ENCODE data around the gene TTC28.
A peak's percentile ranks its signal among the peaks of the same experiment; 100 is the strongest.
"Not testable (repeated sequence)": the region's sequence is repeated elsewhere in the genome, so short reads cannot be mapped to it uniquely, and the experiment has no call there.

The TTC28 gene

DNA sequence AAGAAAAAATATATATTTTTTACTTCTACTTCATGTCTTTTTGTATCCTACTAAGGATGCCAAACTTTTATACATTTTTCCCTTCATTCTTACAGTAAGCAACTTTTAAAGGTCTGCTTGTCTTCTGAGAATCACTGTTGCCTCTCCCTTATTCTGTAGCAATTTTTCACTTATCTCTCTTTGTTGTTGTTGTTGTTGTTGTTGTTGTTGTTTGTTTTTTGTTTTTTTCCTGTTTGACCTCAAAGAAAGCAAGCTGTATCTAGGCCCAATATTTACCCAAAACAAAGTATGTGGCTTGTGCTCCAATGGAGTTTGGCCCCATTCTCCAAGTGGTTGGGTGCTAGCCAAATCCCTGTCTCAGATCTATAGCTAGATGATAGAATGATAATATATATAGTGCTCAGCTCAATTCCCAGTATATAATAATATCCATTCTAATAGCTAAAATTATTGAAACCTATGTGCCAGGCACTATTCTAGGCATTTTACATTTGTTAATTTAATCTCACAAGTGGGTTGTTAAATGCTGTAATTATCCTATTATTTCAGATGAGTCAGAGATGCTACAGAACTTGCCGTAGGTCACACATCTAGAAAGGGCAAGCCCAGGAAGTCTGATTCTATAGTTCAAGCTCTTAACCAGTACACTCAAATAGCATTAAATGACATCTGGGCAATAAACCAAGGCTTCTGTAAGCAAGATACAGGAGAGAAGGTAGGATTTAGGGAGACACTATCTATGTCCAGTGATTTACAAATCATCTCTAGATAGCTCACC, 555.5 kb downstream of the TTC28 start:
- DNase-seq = no peak

DNA sequence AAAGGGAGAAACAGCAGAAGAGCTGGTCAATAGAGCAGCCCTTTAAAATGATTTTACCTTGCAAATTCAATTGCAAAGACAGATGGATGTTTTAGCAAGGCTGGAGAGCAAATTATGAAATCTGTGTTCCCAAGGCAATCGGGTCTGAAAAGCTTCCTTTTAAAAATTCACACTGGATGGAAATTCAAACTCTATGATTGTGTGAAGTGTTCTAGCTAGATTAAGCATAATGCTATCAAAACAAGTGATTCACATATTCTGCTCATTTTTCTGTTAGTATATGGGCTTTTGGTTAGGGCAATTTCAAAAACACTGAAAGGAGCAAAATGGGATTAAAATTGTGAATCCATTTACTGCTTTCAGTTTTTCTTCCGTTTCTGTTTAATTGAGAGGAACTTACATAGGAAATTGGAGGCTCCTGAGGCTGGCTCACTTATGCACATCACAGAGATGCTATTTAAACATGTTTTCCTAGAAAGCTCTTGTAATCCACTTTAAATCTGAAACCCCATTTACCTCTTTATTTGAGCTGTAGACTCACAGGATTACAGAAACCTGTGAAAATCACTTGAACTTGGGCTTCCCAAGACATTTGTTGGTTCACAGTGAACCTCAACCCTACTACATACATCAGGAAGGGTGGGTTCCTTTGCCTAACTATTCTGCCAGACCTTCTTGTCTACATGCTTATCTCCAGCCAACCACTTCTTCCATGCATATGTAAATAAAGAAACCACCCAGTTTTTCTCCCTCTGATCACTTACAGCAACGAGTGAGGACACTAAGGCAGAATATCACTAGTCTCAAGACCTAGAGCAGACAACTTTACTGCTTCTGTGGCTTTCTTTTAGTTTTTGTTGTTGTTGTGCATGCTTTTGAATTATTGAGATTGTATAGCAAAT, 558.7 kb downstream of the TTC28 start:
- no peak for DNase-seq

DNA sequence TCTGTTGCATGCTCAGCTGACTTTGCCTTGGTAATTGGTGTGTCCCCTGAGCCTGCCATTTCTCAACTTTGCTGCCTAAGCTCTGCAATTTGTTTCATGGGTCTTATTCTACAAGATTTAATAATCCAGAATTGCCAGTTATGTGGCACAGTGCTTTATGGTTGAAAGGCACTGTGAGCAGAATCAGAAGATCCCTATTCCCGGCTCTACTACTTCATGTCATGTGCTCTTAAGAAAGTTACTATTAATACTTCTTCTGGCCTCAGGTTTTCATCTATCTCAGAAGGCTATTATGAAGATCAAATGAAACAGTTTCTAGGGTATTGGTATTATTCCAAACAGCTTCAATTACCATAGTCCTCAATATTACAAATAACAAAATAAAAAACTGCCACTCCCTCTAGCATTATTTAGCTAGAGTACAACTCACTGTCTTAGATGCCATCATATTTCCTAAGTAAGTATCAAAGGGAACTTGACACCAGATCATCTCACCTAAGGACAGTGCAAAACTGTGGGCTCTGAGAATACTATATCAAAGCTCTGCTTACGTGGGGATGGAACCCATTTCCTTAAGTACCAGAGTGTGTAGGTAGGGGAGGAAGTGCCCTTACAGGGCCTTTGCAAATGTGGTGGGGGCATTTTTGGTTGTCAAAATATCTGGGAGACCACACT, 560.5 kb downstream of the TTC28 start:
- no peak for DNase-seq

DNA sequence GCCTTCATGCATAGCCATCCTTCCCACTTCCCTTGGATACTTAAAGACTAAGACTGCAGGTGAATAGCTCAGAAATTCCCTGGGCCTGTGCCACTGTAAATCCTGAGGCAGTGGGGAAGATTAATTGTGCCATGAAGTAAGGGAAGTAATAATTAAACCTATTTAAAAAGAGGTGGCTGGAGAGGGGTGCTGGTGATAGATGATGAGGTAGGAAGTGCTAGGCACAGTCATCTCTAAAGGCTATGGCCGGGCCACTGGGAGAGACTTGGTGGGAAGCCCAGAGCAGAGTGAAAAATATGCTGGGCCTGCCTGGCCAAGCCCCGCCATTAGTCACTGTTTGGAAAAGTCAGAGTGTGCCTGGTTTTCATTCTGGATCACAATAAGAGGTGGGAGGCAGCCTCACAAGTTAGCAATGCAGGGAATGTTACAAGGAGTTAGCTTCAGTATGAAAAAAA, 563.4 kb downstream of the TTC28 start:
- peak; percentile 50 for DNase-seq

DNA sequence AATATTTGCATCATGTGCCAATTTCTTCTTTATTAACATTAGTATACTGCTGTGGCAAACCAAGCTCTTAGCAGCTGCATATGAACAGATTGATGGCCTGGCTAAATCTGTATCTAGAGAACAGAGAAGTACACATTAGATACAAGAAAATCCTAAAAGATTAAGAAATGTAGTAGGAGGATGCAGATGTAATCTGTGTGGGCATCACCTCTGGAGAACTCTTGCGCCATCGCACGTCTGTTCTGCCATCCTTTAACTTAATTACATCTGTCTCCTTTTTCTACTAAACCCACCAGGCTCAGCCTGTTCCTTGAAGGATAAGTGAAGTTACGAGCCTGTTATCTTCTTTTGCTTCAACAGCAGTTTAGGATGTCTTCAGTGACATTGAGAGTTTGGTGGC, 564.2 kb downstream of the TTC28 start:
- no peak for DNase-seq

DNA sequence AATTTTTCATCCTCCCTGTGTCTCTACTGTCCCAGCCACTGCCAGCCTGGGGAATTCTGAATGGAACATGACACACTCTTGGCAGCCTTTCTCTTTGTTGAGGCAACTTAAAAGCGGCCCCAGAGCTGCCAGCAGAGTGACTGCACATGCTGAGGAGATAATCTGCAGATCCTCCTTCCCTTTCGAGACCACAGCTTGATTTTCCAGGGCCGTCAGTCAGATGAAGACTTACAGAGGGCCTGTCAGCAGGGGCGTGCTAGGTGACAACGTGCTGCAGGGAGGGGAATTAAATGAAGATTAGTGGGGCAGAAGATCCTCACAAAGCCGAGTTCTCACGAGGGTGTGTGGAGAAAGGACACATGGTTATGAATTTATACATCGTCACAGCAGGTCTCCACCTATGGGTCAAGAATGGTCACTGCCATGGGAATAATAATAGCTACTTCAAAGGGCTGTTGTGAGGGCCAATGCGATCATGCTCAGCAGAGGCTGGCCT, 567.0 kb downstream of the TTC28 start:
- DNase-seq = no peak

DNA sequence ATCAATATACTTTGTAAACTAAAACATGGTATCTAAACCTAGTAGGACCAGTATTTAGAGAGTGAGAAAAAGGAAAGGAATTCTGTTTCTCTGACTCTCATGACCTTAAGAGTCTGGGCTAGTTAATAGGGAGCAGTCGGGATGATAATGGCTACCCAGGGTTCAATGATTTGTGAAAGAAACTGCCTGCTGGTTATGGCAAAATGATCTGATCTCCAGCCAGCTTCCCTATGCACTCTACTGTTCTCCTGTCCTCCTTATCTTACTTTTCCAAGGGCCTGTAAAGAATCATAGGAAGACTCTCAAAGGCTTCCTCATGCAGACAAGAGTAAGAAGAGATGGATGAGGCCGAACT, 567.5 kb downstream of the TTC28 start:
- DNase-seq = no peak

DNA sequence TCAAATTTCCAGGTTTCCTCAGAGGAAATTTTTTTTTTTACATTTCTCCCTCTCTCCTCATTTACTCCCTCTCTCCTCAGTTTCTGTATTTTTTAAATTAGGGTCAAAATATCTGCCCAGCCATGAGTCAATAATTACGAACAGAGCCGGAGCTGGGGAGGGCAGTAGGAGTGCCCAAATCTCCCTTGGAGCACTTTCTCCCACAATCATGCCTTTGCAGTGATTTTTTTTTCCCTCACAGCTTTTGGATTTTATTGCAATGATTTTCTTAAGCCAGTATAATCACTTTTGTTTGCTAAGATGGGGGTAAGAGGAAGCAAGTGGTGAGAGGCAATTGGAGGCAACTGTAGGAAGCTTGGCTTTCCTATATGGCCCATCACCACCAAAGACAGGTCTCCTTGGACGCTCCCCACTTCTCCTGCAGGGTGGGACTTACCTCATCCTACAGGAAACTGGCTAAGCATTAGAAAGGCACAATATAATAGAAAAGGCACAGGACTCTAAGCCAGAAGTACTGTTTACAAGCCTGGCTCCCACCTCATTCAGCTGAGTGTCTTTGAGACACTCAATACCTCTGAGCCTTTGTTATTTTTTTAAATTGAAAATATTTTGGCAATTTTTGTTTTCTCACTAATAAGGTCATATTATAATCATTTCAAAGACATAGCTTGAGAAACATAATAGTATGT, 568.0 kb downstream of the TTC28 start:
- DNase-seq = no peak

DNA sequence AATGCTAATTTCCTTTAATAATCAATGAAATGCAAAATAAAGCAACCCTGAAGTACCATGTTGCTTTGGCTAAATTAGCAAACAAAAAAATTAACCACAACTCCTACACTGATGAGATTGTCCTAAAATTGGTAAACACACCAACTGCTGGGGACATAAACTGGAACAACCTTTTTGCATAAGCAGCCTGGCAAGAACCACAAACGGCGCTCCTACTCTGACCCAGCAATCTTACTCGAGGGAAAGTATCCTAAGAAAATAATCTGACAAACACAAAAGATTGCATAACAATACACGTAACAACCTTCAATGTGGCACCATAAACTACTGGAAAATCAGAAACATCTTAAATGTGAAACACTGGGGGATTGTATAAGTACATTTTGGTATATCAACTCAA, 570.8 kb downstream of the TTC28 start:
- DNase-seq = no peak

DNA sequence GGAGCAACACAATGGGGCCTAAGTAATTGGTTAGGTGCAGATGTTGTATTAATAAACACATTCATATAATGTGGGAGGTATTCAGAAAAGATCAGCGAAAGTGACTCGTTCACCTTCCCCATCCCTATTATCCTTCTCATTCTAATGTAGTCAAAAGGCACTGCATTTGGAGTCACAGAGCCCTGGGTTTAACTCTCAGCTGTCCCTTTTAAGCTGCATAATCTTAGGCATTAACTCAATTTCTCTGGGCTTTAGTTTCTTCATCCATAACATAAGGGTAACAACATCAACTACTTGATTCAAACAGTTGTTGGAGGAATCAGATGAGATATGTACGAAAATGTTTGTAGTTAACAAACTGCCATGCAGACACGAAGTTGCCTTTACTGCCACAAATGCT, 573.0 kb downstream of the TTC28 start:
- no peak for DNase-seq

DNA sequence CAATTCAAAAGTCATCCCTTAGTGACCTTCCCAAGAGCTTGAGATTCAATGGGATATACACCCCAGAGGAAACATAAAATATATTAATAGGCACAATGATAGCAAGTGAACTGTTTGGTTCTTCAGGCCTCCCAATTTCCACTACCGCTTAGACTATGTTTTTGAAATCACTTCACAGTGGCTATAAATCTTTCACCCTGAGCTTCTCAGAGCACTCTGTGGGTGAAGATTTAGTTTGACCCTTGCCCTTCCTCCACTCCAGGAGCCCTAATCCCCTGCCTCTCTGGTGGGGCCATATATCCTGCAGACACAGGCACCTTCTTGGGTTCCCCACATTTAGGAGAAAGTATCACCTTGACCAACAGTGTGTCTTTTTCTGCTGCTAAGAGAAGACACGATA, 573.7 kb downstream of the TTC28 start:
- no peak for DNase-seq

DNA sequence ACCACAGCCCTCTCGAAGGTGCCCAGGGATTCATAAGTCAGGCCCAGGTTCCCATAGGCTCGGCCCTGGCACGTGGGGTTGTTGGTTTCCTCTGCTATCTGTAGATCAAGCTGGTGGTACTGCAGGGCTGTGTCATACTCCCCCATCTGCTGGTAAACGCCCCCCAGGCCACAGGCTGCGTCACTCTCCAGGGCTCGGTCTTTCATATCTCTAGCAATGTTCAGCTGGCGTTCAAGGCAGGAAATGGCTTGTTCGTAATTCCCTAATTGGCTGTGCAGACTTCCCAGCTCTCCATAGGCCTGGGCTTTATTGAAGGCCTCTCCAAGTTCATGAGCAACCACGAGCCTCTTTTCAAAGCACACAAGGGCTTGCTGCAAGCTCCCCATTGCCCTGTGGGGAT, 574.2 kb downstream of the TTC28 start:
- no peak for DNase-seq

DNA sequence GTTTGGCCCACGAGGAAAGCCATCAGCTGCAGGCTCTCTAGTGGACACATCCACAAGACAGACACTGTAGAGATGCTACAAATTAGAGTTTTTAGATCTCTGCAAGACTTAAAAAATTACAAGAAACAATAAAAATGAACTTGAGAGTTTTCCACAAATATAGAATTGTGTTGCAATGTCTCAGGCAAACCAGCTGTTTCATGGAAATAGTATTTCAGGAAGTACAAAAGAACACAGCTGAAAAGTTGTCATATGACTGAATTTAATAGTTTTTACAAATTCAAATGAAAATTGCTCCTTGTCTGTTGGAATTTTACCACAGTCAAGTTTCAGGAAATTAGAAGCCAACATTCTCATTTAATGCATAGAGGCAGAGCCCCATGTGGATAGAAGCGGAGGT, 576.0 kb downstream of the TTC28 start:
- no peak for DNase-seq

DNA sequence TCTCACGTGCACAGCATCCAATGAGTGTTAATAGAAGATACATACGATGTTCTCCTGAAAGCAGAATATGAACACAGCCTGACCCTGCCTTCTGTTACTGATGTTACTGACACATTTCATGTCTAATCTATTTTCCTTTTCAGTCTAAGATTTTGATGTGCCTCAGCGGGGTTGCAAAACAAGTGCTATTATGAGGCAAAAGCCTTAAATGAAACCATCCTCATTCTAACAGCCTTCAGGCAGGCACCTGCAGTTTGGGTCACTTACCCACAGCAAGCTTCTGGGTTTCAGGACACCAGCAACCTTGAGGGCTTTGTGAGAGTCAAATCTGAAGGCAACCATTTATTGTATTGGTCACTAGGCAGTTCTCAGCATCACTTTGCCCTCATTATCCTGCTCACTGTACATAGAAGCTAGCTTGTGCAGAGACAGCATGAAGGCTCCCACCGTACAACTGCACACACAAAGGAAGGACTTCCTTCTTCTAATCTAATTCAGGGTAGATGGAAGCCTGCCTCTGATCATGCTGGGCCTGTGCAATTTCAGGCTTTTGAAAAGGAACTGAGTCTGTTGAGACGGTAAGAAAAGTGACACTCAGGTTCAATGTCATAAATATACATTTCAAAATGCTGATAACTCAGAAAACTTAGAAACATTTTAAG, 577.4 kb downstream of the TTC28 start:
- DNase-seq = no peak

DNA sequence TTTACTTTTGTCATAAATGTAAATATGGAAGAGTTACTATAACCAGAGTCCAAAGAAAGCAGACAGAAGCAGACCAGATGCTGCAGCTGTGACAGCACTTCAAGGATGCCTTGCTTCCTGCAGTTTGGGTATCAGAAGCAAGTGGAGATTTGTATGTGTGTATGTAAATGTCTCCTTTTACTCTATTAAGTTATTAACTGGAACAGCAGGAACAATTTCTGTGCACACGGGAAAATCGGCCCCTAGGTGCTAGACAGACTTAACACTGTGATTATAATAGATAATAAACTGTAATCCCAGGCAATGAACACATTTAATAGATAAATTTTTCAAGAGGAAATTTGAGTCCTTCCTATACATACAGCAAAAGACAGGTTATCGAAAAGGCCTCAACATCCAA, 582.0 kb downstream of the TTC28 start:
- no peak for DNase-seq

DNA sequence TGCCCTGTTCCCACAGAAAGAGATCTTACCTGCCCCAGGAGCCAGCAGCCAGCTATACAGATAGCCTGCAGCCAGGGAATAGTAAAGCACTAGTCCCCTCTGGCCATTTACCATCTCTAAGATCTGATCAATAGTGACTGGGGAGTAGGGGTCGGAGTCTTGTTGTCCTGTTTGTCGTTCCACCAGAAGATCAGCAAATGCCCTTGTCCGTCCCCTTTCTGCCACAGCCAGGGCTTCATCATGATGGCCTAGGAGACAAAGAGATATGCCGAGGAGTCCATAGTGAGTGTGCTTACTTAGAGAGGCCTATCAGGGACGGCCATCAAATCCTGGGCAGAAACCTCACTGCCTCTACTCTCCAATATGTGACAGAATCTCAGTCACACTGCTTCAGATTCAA, 583.5 kb downstream of the TTC28 start:
- no peak for DNase-seq

DNA sequence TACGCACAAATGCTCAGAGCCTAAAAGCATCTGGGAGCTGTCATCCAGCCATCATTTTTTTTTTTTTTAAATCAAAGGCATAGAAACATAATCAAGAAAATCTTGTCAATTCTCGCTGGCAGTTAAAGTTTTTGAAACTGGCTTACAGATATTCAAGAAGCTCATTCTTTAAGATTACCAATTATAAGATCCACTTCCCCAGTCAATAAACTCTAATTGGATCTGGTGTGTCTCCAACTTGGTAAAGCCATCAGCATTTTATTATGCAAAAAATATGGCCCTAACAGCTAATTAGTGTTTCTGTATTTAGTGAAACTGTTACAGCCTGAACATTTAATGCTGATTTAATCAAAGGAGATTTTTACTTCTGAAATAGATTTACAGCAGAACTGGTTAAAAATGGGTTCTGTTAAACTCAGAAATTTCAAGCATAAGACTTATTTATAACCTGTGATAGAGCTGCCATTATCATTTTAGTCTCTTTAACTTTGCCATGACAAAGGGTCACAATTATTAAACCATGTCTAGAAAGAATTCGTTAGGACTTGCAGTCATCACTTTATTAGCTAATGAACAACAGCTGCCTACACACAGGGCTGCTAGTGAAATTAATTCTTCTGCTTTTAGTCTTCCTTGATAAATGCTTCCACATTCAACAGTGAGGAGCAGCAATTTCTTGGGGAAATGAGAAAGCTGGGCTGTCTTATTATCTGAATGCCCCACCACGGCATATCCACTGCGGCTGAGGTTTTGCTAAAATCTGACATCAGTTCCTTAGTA, 584.1 kb downstream of the TTC28 start:
- no peak for DNase-seq

DNA sequence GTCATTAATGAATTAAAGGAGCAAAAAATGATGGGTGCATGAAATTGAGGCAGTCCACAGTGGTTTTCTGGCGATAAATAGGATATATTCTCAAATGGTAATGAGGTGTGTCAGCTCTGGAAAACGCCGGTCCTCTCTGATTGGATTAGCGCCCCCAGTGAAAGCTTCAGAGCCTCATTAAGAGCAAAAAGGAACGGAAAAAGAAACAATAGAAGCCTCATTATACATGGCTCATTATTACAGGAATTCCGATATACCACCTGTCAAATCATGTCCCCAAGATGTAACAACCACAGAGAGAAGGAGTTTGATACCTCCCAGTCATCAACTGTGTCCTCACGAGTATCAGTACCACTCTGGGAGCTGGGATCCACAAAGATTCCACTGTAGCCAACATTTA, 584.9 kb downstream of the TTC28 start:
- DNase-seq = no peak

DNA sequence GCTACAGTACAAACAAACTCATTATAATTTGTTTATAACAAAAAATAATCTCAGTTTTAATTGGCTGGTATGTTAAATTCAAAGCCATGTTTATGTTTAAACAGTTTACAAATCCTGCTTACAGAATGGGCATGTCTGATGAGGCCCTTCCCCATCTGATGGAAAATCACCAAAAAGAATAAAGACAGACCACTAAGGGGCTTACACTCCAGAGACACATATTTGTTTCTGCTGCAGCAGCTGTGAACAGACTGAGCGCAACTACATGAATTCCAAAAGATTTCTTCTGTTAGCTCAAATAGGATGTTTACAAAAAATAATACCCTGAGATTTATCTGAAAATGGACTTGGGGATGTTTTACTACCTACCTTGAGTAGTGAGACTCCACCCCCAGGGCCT, 585.9 kb downstream of the TTC28 start:
- DNase-seq = no peak

DNA sequence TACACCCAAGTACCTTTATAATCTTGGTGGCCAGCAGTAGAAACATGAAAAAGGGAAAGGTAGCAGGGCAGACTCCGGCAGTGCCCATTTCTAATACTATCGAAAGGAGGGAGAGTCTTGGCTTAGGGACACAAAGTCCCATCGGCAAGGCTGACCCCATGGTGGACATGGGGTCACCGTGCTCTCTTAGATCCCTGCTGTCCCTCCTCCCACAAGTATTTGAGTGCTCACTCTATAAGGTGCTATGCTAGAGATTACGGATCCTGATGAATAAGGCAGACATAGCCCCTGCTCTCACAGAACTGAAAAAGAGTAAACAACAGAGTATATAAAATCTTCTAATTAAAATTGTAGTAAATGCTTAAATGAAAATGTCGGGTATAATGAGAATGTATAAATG, 588.2 kb downstream of the TTC28 start:
- DNase-seq = no peak

DNA sequence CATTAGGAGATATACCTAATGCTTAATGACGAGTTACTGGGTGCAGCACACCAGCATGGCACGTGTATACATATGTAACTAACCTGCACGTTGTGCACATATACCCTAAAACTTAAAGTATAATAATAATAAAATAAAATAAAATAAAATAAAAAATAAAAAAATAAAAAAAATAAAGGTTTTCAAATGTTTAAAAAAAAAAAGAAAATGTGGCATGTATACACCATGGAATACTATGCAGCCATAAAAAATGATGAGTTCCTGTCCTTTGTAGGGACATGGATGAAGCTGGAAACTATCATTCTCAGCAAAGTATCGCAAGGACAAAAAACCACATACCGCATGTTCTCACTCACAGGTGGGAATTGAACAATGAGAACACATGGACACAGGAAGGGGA, 590.1 kb downstream of the TTC28 start:
- not testable (repeated sequence) for DNase-seq

DNA sequence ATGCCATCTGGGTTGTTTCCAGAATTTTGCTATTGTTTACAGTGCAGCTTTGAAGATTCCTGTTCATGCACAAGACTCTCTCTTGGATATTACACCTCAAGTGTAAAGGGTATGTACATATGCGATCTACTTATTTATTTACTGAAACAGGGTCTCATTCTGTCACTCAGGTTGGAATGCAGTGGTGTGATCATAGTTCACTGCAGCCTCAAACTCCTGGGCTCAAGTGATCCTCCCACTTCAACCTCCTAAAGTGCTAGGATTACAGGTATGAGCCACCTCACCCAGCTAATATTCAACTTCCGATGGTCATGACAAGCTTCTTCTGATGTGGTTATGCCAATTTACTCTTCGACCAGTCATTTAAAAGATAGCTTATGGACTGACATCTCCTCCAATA, 602.5 kb downstream of the TTC28 start:
- DNase-seq = no peak
